Putamen (tissue), 1 donor: ENCODE measurements around the gene TM9SF4.
"Not testable (repeated sequence)": the region's sequence is repeated elsewhere in the genome, so short reads cannot be mapped to it uniquely, and the experiment has no call there.

Experiments
- DNase-seq: peaks from one replicate; pipeline ENCODE4 v3.0.0-alpha.2; 2016; ENCODE audit warnings: low spot score

Gene TM9SF4

GRCh38 chr20:32189691-32190615 is 80.4 kb downstream of the TM9SF4 start:
- DNase-seq: no peak

GRCh38 chr20:32190616-32191415 is 81.3 kb downstream of the TM9SF4 start:
- DNase-seq: no peak

- no peak for DNase-seq
These were observed 81.9 kb downstream of the TM9SF4 start for GRCh38 chr20:32191422-32191821.

- DNase-seq: no peak
These were observed 82.4 kb downstream of the TM9SF4 start for GRCh38 chr20:32191873-32192272.

GRCh38 chr20:32192698-32193097 is 83.2 kb downstream of the TM9SF4 start:
- DNase-seq: no peak

- DNase-seq: not testable (repeated sequence)
These were observed 83.8 kb downstream of the TM9SF4 start for GRCh38 chr20:32193336-32193735.

GRCh38 chr20:32193996-32194395 is 84.5 kb downstream of the TM9SF4 start:
- no peak for DNase-seq

GRCh38 chr20:32195581-32195980 is 86.1 kb downstream of the TM9SF4 start:
- no peak for DNase-seq

GRCh38 chr20:32196613-32197012 is 87.1 kb downstream of the TM9SF4 start:
- DNase-seq: not testable (repeated sequence)

GRCh38 chr20:32197136-32197535 is 87.6 kb downstream of the TM9SF4 start:
- DNase-seq: not testable (repeated sequence)

GRCh38 chr20:32199006-32199405 is 89.5 kb downstream of the TM9SF4 start:
- peak; percentile 68 for DNase-seq

GRCh38 chr20:32201296-32201976 is 91.9 kb downstream of the TM9SF4 start:
- no peak for DNase-seq

GRCh38 chr20:32201977-32202363 is 92.5 kb downstream of the TM9SF4 start:
- no peak for DNase-seq

- DNase-seq: no peak
These were observed 94.1 kb downstream of the TM9SF4 start for GRCh38 chr20:32203356-32204204.

- DNase-seq: no peak
These were observed 94.9 kb downstream of the TM9SF4 start for GRCh38 chr20:32204205-32205109.

GRCh38 chr20:32205110-32205842 is 95.8 kb downstream of the TM9SF4 start:
- no peak for DNase-seq

- no peak for DNase-seq
These were observed 96.6 kb downstream of the TM9SF4 start for GRCh38 chr20:32205843-32206759.
